ENCODE results near the gene HADHB. TPM values are rescaled to one million over a fixed set of nuclear protein-coding genes. Genes with fewer than 3 reads are reported as not detected.

The HADHB gene
- total RNA-seq, 3 donors from 2014 or later = 53.8 to 59.9 (median 55.2) TPM

Other genes with a start within 250 kb of the HADHB start
- 100 to 1,000 TPM; 135 to 155 (median 146) TPM for gene RAB10, start 210.9 kb upstream of the HADHB start, total RNA-seq
- 1 to 10 TPM; 2.4 to 4.1 (median 3.2) TPM for gene GAREM2, start 71.9 kb upstream of the HADHB start, total RNA-seq
- 10 to 100 TPM; 85.9 to 94.9 (median 87.7) TPM for gene HADHA, start 307 bp upstream of the HADHB start, total RNA-seq
- 10 to 100 TPM; 73.5 to 76.2 (median 76.0) TPM for gene SELENOI, start 101.2 kb downstream of the HADHB start, total RNA-seq
- 1 to 10 TPM; 1.9 to 2.8 (median 2.0) TPM for gene ADGRF3, start 101.8 kb downstream of the HADHB start, total RNA-seq
- gene DRC1, start 157.0 kb downstream of the HADHB start, total RNA-seq = not detected
- under 1 TPM; 0.10 to 0.60 (median 0.18) TPM for gene OTOF, start 233.2 kb downstream of the HADHB start, total RNA-seq